Caco-2 (cell line): Measurements from ENCODE around the gene CNEP1R1. TPM values are rescaled to one million over a fixed set of nuclear protein-coding genes. Genes with fewer than 3 reads are reported as not detected.

Source experiments
- BruUV-seq: library from RNA; stranded (reverse); fragments of 400-500 nt; replicated peaks from 2 replicates; lab custom pipeline; 2021; lab: Mats Ljungman, UMichigan
- CTCF ChIA-PET: fragments of 300-600 bp; sonication (Branson Sonifier 250); formaldehyde crosslinking; loops from one replicate; lab custom pipeline; 2022; ENCODE audit warnings: antibody characterized with exemption; lab: Charles Lee
- POLR2A ChIA-PET: fragments of 300-600 bp; sonication (Branson Sonifier 250); formaldehyde crosslinking; loops from one replicate; lab custom pipeline; 2022; ENCODE audit warnings: antibody characterized with exemption; lab: Charles Lee
- DNase-seq, 2 experiments: peaks; one replicate each; pipeline versions ENCODE4 v3.0.0 to v3.0.0-alpha.2; 2020 to 2022
- H3K27me3 ChIP-seq: replicated peaks from 2 replicates; pipeline ENCODE4 v1.6.0; 2011; ENCODE audit warnings: low read length; ENCODE audit not compliant: control insufficient read depth, insufficient read depth
- H3K36me3 ChIP-seq: 2 replicates; pipeline ENCODE4 v1.5.1; 2011; ENCODE audit warnings: low read length; ENCODE audit not compliant: control insufficient read depth, insufficient read depth
- H3K4me1 ChIP-seq: fragments of 250-450 bp; sonication (Bioruptor Pico); 2 replicates; pipeline ENCODE4 v1.5.1; 2020; ENCODE audit warnings: mild to moderate bottlenecking
- H3K4me3 ChIP-seq: 2 replicates; pipeline ENCODE4 v1.5.1; 2011; ENCODE audit warnings: low read depth, mild to moderate bottlenecking, control low read depth, low read length
- H3K9me3 ChIP-seq: fragments of 250-450 bp; sonication (Bioruptor Pico); 2 replicates; pipeline ENCODE4 v1.5.1; 2020; ENCODE audit warnings: mild to moderate bottlenecking, moderate library complexity
- H3K27ac Mint-ChIP-seq: one replicate; pipeline ENCODE4 v1.8.0; 2022; ENCODE audit warnings: mixed read lengths; ENCODE audit not compliant: unreplicated experiment
- H3K27me3 Mint-ChIP-seq: one replicate; pipeline ENCODE4 v1.8.0; 2022; ENCODE audit warnings: mixed read lengths; ENCODE audit not compliant: insufficient read depth, unreplicated experiment
- H3K36me3 Mint-ChIP-seq: one replicate; pipeline ENCODE4 v1.8.0; 2022; ENCODE audit warnings: mild to moderate bottlenecking, mixed read lengths; ENCODE audit not compliant: insufficient read depth, unreplicated experiment
- H3K4me1 Mint-ChIP-seq: one replicate; pipeline ENCODE4 v1.8.0; 2022; ENCODE audit warnings: low read depth, mixed read lengths; ENCODE audit not compliant: unreplicated experiment
- H3K4me3 Mint-ChIP-seq: one replicate; pipeline ENCODE4 v1.8.0; 2022; ENCODE audit warnings: mild to moderate bottlenecking, moderate library complexity, mixed read lengths; ENCODE audit not compliant: unreplicated experiment
- H3K9me3 Mint-ChIP-seq: one replicate; pipeline ENCODE4 v1.8.0; 2022; ENCODE audit warnings: mixed read lengths; ENCODE audit not compliant: unreplicated experiment
- intact Hi-C: fragments of 100-400 bp; cut with micrococcal nuclease; formaldehyde crosslinking; loops from one replicate; pipeline ENCODE4 v1.10.0; 2022; ENCODE audit not compliant: unreplicated experiment
- total RNA-seq: library from RNA; stranded (reverse); gene quantifications from 2 replicates; pipeline ENCODE4 v1.2.3, GENCODE V29; 2022
- TF ChIP-seq, protein P1 (sequence below), 2 experiments: fragments of 200-600 bp in 1 of 2; IDR thresholded peaks; 1 replicate in 1 of 2; 2 replicates in 1 of 2; pipeline versions ENCODE4 v1.5.1 to v1.8.0; 2011 to 2022; ENCODE audit warnings: antibody characterized with exemption in 1 of 2, control low read depth in 1 of 2, inconsistent platforms in 1 of 2, low read depth in 1 of 2, low read length in 1 of 2, mild to moderate bottlenecking in 1 of 2, moderate library complexity in 1 of 2; ENCODE audit not compliant: insufficient read depth in 1 of 2, severe bottlenecking in 1 of 2, unreplicated experiment in 1 of 2

The CNEP1R1 gene
- total RNA-seq, 1 experiment from 2014 or later = 39.4 TPM

GRCh38 chr16:50067290-50067853 is 42.3 kb downstream of the CNEP1R1 start:
- ChIA-PET POLR2A (no interaction called here), CTCF (interaction anchor here (0.5 to 3.7 kb wide), 6 partner anchors 31 to 143 kb away, joined by 3 to 58 read pairs (median 6); partner anchors contain the start of gene CNEP1R1)
- TF ChIP-seq, protein P1, sequence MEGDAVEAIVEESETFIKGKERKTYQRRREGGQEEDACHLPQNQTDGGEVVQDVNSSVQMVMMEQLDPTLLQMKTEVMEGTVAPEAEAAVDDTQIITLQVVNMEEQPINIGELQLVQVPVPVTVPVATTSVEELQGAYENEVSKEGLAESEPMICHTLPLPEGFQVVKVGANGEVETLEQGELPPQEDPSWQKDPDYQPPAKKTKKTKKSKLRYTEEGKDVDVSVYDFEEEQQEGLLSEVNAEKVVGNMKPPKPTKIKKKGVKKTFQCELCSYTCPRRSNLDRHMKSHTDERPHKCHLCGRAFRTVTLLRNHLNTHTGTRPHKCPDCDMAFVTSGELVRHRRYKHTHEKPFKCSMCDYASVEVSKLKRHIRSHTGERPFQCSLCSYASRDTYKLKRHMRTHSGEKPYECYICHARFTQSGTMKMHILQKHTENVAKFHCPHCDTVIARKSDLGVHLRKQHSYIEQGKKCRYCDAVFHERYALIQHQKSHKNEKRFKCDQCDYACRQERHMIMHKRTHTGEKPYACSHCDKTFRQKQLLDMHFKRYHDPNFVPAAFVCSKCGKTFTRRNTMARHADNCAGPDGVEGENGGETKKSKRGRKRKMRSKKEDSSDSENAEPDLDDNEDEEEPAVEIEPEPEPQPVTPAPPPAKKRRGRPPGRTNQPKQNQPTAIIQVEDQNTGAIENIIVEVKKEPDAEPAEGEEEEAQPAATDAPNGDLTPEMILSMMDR (IDR thresholded peaks at IDR 0.05; ENCODE audit: insufficient read depth in 1 of 2, low read depth in 1 of 2, low read length in 1 of 2, severe bottlenecking in 1 of 2, unreplicated experiment in 1 of 2) = peak in 1 of 2 experiments; percentile 54
- peaks cover 19% of the 10 kb centered on the region for H3K4me1 Mint-ChIP-seq
- Histone ChIP-seq H3K36me3 (no peaks in the 10 kb centered on the region), H3K4me3 (no peak overlapping the region; the same call in 1 of the 2 replicates), H3K9me3 (no peaks in the 10 kb centered on the region), H3K27me3 (no peaks in the 10 kb centered on the region), H3K4me1 (0 out of 2 replicates have a peak, but pooled peaks cover 3% of the 10 kb centered on the region)
- intact Hi-C loops = loop anchor here (1.0 kb wide), 1 partner anchor 143 kb away; no protein-coding TSS in a partner anchor
- H3K9me3 Mint-ChIP-seq = no peaks in the 10 kb centered on the region
- peak overlapping the region; percentile 88 for H3K27ac Mint-ChIP-seq
- no peaks in the 10 kb centered on the region for H3K27me3 Mint-ChIP-seq
- peak overlapping the region; percentile 94 for H3K4me3 Mint-ChIP-seq
- peak in 1 of 2 experiments; percentile 26 for DNase-seq
- peaks cover 25% of the 10 kb centered on the region for H3K36me3 Mint-ChIP-seq
- no TSS peak for BruUV-seq

GRCh38 chr16:50068550-50068949 is 43.5 kb downstream of the CNEP1R1 start:
- Histone ChIP-seq H3K4me3 (no peak overlapping the region), H3K4me1 (peaks cover 14% of the 10 kb centered on the region), H3K9me3 (no peaks in the 10 kb centered on the region), H3K36me3 (no peaks in the 10 kb centered on the region), H3K27me3 (no peaks in the 10 kb centered on the region)
- Mint-ChIP-seq H3K9me3 (no peaks in the 10 kb centered on the region), H3K4me1 (peaks cover 19% of the 10 kb centered on the region), H3K36me3 (peaks cover 31% of the 10 kb centered on the region), H3K27me3 (no peaks in the 10 kb centered on the region), H3K4me3 (no peak overlapping the region), H3K27ac (no peak overlapping the region)
- intact Hi-C loops = no loop called here
- TF ChIP-seq, protein P1 (IDR thresholded peaks at IDR 0.05; ENCODE audit: insufficient read depth in 1 of 2, low read depth in 1 of 2, low read length in 1 of 2, severe bottlenecking in 1 of 2, unreplicated experiment in 1 of 2) = no peak
- DNase-seq = no peak
- ChIA-PET POLR2A (interaction anchor here (0.9 kb wide), 1 partner anchor 43 kb away, joined by 3 read pairs; no protein-coding TSS in a partner anchor), CTCF (interaction anchor here (3.7 kb wide), 1 partner anchor 43 kb away, joined by 58 read pairs; the partner anchor contains the start of gene CNEP1R1)
- no TSS peak for BruUV-seq

GRCh38 chr16:50069060-50069459 is 44.0 kb downstream of the CNEP1R1 start:
- ChIA-PET CTCF (interaction anchor here (3.7 kb wide), 1 partner anchor 44 kb away, joined by 58 read pairs; the partner anchor contains the start of gene CNEP1R1), POLR2A (interaction anchor here (0.9 kb wide), 1 partner anchor 44 kb away, joined by 3 read pairs; no protein-coding TSS in a partner anchor)
- BruUV-seq = no TSS peak

More at GRCh38 chr16:50069060-50069459, 44.0 kb downstream of the CNEP1R1 start:
- H3K4me3 ChIP-seq = no peak overlapping the region
- no peak for DNase-seq
- intact Hi-C loops = no loop called here
- TF ChIP-seq, protein P1 (IDR thresholded peaks at IDR 0.05; ENCODE audit: insufficient read depth in 1 of 2, low read depth in 1 of 2, low read length in 1 of 2, severe bottlenecking in 1 of 2, unreplicated experiment in 1 of 2) = no peak
- Mint-ChIP-seq H3K9me3 (no peaks in the 10 kb centered on the region), H3K4me3 (no peak overlapping the region), H3K27ac (no peak overlapping the region), H3K27me3 (no peaks in the 10 kb centered on the region), H3K36me3 (peaks cover 31% of the 10 kb centered on the region), H3K4me1 (peaks cover 19% of the 10 kb centered on the region)
- no peaks in the 10 kb centered on the region for H3K27me3 ChIP-seq
- no peaks in the 10 kb centered on the region for H3K9me3 ChIP-seq
- no peaks in the 10 kb centered on the region for H3K36me3 ChIP-seq
- H3K4me1 ChIP-seq = peaks cover 15% of the 10 kb centered on the region
